HG03139 (cell line): ENCODE data around the gene SLC32A1.

Experiments used
- ATAC-seq: cut with Tn5 transposase; IDR thresholded peaks from one replicate; pipeline ENCODE4 v1.9.1; 2021; ENCODE audit not compliant: unreplicated experiment

Gene SLC32A1, protein sequence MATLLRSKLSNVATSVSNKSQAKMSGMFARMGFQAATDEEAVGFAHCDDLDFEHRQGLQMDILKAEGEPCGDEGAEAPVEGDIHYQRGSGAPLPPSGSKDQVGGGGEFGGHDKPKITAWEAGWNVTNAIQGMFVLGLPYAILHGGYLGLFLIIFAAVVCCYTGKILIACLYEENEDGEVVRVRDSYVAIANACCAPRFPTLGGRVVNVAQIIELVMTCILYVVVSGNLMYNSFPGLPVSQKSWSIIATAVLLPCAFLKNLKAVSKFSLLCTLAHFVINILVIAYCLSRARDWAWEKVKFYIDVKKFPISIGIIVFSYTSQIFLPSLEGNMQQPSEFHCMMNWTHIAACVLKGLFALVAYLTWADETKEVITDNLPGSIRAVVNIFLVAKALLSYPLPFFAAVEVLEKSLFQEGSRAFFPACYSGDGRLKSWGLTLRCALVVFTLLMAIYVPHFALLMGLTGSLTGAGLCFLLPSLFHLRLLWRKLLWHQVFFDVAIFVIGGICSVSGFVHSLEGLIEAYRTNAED

DNA sequence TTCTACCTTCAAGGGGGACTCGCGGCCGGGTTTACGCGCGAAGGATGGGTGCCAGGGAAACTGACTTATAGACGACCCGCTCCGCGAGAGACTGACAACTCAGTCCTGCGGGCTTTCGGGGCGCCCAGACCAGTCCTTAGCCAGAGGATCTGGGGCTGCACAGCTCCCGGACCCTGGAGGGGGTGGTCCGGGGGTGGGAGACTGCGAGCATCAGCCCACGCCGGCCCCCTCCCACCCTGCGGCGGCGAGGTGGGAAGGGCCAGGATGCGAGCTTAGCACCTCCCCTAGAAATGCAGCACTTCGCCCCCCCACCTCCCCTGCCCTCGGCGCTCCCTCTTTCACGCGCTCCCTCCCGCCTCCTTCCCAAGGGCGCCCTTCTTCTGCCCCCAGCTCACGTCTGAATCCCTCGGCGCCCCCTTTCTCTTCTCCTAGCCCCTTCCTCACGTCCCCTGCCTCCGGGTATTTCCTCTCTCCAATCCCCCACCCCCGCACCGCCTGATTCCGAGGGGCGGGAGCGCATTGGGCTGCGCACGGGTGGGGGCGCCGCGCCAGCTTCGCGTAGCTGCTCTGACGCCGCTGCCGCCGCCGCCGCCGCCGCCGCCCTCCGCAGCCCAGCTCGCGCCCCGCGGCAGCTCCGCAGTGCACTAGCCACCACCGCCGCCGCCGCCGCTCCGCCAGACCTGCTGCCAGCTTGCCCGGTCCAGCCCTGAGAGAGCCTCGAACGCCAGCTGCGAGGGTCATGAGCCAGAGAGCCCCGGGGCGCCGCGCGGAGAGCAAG is at the start of gene SLC32A1:
Gene SLC32A1, plus strand, starts transcription at position 639 of the 778 bp plus-strand sequence. CDS start 239 bp downstream, outside the sequence.
- ATAC-seq = no peak

DNA sequence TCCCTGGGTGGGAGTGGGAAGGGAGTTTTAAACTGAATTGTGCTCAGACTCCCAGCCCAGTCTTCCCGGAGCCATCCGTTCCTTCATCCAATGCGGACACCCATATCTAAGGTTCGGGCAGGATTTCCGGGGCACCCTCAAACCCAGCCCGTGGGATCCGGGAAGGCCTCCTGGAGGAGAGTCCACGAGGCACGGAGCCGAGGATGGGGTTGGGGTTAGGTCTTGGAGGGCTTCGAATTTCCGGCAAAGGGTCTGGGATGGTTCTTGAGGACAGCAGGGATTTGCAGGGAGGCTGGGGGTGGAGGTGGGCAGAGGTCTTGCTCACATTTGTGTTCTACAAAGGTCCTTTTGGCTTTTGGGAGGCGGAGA is 49.5 kb upstream of the SLC32A1 start:
- ATAC-seq = no peak

DNA sequence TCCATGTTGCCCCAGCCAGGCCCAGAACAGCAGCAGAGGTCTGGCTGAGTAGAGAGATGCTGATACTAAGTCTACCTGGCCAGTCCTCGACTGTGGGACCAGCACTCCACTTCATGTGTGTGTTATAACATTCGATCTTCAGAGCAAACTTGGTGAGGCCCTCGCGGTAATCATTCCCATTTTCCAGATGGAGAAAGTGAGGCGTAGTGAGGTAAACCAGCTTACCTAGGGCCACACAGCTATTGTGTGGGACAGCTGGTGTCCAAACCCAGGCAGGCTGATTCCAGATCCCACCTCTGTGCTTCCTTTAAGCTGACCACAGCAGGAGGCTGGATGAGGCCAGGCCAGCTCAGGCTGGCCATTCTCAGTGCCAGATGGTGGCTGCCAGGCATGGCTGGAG is 47.7 kb upstream of the SLC32A1 start:
- ATAC-seq = no peak

DNA sequence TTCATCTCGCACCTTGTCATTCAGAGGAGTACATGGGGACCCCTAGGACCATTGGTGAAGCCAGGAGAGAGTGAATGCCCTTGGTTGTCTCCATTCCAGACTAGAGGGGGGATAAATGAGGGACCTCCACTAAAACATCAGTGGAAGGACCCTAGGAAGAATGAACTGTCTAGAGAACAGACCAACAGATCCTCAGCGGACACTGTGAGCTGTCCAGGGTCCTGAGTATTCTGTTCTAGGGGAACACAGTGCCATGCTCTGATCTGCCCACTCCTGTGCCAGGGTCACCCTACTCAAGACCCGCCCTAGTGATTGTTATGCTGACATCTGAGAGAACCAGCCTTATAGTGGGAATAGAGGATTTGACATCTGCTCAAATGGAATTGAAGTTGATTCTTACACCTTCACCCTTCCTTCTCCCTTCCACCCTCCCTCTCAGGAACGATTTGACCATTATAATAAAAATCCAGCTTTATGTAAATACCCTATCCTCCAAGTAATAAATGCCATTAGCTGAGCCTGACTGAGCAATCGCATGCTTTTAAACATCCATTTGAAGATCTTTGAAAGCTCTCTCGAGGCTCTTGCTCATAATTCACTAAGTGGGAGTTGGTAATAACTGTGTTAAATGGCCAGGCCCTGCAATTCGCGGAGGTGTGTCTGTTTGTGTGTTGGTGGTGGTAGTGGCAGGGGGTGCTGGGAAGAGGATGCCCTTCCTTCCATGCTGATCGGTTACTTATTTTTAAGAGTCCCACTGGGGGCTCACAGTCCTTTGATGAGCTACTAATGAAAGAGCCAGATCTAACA is 43.6 kb upstream of the SLC32A1 start:
- no peak for ATAC-seq

DNA sequence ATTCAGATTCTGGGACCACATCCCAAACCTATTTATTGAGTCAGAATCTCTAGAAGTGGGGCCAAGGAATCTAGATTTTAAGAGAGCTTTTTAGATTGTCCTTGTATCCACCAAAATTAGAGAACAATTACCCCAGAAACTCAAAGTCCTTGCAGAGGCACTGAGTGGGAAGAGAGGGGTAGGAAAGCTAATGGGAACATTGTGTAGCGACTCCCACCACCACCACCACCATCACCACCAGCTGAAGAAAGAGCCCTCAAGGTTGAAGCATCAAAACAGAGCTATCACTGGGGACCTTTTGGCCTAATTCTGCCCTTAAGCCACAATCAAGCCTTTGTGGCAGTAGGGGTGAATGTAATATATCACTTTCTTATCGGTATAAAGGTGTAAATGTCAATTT is 39.0 kb upstream of the SLC32A1 start:
- ATAC-seq = no peak

DNA sequence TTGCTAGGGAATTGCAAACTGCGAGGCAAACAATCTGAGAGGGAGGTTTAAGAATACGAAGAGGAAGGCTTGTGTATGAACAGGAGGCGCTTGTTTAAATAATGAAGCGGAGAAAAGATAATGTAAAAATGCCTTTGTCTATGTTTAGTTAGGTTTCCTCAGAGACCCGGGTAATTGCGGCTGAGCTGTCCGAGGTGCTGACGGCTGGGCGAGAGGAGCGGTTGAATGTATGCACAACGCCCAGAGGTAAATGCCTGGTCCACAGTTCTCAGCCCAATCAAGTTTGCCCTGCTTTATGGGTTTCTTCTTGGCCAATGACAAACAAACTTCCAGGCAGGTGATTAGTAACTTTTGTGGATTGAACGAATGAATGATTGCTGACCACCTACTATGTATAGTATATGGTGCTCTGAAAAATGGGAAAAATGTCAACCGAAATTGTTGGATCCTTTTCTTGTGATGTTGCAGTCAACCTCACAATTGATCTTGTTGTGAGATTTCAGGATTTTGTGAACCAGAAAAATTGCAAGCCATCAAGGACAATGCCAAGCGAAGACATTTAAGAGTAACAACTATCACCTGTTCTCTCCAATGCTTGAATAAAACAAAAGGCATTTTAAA is 38.3 kb upstream of the SLC32A1 start:
- ATAC-seq = no peak

DNA sequence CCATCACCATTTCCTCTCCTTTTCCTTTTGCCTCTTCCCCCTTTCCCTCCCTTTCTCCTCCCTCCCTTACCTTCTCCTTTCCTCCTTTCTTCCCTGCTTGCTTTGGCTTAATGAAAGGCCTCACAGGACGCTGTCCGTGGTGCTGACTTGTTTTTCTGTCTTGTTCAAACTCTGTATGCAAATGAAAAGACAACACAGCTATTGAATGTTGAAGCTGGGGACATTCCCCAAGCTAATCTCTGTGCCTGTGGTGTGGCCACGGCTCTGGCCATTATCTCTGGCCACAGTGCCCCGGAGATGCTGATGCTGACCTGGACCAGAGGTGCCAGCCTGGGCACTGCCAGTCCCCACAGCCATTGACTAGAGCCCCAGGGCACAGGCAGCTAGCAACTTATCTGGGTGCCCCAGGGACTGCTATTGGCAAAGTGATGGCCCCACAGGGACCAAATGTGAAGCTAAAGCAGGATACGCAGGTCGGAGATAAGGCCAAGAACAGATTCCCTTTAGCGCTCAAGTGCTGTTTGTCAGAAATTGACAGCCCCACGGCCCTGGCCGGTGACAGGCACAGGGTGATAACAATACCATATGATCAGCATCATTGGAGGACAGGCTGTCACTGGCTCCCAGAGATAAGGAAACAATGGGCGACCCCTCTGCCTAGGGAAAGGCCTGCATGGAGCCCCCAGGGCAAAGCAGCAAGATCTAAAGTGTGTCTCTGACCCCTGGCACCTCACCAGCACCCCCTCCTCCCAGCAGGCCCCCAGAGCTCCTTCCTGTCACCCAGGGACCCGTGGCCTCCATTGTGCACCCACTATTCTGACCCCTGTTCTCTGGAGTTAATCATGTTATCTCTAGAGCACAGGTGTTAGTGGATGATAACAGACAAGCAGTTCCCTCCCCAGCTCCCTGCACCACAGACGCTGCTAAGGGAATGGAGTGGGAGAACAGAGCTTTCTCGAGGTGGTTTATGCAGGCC is 31.6 kb upstream of the SLC32A1 start:
- no peak for ATAC-seq

DNA sequence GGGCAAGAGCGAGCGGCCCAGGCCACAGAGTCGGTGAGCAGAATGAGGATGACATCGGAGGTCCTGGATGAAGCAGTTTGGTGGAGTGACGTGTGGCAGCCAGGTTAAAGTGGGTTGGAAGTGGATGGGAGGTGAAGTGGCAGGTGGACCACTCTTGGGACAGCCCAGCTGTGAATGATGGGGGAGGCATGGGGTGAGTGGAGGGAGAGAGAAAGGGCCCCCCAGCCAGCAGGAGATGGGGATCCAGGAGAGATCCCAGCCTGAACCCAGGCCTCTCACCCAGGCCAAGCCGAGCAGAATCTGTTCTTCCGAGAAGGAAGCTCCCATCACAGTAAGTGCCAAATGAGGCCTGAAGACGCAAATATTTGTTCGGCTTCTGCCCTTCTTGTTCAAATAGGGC is 27.0 kb upstream of the SLC32A1 start:
- no peak for ATAC-seq

DNA sequence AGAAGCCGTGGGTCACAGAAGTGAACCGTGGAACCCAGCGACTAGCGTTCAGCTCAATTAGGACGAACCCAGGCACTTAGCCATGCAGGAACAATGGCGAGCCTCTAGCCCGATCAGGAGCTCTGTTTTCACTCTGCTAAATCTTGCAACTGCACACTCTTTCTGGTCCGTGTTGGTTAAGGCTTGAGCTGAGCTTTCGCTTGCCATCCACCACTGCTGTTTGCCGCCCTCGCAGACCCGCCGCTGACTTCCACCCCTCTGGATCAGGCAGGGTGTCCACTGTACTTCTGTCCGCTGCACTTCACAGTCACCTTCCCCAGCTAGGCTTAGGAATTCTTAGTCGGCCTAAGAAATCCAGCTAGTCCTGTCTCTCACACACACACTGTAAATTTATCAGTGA is 25.7 kb upstream of the SLC32A1 start:
- ATAC-seq = no peak

DNA sequence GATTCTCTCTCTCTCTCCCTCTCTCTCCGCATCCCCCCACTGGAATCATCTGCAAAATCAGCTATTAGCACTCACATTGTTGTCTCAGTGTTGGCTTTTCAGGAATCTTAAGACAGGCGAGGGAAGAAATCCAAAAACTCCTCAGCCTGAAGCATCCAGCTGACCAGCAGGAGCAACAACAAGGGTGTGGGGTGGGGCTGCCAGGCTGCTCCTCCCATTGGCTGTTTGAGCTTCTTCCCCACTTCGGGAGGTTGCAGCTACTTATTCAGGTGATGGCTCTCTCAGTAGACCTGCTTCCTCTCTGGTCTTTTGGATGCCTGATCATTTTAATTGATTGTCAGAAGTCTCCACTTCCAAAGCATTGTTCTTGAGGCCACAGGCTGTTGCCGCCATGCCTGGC is 24.1 kb upstream of the SLC32A1 start:
- ATAC-seq = no peak

DNA sequence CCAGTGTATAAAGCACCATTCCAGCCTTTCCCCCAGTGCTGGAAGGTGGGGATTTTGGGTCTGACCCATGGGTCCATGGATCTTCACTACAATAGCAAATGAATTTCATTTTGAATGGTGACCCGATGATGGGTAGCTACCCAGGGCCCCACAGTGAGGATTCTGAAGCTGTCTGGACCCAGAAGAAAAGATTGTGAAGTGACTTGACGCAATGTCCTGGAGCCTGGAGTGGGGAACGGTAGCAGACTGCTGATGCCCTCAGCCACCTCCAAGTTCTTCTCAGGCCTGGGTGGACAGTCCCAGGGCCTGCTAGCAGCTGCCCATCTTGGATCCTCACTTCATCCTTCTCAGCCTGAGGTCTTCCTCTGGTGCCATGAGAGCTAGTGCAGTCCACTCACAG is 23.4 kb upstream of the SLC32A1 start:
- no peak for ATAC-seq

DNA sequence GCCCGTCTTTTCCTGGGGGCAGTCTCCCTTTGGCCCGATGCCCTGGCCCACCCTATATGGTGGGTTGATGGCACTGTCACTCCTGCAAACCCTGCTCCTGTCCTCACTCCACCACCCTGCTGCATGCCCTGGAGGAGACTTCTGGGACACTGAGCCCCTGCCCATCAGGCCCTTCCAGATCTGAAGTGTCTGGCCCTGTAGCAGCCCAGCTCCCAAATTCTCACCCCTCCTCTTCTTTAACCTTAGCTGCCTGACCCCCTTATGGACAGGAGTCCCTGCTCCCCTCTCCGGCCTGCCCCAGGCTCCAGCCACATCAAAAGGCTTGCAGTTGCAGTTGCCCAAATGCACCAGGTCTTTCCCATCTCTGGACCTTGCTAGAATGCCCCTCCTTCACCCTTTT is 20.8 kb upstream of the SLC32A1 start:
- ATAC-seq = no peak

DNA sequence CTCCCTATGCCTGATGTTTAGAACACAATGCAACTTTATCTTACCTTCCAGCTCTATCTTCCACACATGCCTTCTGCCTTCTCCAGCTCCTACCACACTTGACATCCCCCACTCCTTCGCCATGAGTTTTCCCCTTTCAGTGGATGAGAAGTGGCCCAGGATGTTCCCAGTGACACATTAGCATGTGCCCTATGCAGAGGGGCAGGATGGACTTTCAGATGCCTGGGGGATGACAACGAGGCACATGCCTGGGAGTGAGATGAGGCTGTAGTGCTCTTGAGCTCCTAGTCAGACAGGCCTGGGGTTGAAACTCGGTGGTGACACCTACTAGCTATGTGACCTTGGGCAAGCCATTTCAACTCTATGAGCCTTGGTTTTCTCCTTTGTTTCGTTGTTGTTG is 20.1 kb upstream of the SLC32A1 start:
- no peak for ATAC-seq

DNA sequence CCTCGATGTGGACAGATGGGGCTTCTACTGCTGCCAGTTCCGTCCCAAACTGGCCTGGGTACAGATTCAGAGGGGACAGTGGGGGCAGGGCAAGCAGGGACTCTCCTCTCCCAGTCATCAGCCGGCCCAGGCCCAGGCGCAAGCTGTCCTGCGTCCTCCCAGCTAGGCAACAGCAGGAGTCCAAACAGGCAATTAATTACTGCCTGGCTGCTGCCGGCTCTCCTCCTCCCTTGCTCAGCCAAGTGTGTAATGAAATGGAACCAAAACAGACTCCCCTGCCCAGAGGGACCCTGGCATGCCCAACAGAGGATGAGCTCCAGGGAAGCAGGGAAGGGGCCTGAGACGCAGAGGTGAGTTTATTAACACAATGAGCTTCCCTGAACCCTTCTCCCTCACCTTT is 17.8 kb upstream of the SLC32A1 start:
- no peak for ATAC-seq

DNA sequence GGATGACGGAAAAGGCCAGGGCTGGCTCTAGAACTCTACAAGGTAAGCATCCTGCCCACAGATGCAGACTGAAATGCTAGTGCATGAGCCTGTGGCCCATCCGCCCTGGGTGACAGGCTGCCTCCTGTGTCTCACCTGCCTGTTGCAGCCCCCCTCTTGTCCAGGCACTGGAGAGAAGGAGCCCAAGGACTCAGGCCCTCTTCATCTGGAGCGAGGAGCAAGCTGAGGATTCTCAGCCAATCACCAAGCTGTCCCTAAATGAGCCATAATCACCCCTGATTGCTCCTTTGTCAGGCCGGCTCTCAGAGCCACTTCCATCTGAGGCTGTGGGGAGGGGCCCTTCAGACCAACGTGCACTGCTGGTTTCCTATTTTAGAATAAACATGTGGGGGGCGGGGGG is 10.0 kb upstream of the SLC32A1 start:
- ATAC-seq = no peak

DNA sequence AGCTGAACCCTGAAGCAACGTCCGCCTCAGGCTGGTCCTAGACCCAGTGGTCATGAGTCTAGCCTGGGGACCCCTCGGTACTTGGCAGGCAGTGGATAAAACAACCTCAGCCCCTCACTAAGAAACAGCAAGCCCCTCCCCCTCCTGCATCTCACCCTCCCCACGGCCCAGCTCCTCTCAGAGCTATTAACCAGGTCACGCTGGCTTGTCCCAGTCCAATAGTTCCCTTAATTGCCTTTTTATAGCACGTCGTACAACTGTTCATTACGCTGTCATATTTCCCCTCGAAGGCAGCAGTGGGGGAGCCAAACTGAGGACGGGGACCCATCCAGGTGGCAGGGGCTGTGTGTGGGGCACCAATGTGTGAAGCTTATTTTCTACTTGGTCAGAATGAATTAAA is 8.6 kb upstream of the SLC32A1 start:
- no peak for ATAC-seq

DNA sequence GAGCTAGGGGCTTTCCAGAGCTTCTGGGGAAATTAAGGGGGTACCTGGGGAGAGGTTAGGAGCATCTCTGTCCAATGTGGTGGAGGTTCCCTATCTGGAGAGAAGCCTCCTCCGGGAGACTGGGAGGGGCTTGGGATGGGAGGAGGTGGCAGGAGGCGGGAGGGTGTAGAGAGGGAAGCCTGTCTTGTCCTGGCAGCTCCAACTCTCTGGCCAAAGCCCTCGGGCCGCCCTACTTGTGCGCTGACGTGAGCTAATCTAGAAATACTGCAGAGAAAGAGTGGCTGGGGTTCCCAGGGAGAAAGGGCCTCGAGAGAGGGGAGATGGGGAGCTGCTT is 1.6 kb upstream of the SLC32A1 start:
- no peak for ATAC-seq

DNA sequence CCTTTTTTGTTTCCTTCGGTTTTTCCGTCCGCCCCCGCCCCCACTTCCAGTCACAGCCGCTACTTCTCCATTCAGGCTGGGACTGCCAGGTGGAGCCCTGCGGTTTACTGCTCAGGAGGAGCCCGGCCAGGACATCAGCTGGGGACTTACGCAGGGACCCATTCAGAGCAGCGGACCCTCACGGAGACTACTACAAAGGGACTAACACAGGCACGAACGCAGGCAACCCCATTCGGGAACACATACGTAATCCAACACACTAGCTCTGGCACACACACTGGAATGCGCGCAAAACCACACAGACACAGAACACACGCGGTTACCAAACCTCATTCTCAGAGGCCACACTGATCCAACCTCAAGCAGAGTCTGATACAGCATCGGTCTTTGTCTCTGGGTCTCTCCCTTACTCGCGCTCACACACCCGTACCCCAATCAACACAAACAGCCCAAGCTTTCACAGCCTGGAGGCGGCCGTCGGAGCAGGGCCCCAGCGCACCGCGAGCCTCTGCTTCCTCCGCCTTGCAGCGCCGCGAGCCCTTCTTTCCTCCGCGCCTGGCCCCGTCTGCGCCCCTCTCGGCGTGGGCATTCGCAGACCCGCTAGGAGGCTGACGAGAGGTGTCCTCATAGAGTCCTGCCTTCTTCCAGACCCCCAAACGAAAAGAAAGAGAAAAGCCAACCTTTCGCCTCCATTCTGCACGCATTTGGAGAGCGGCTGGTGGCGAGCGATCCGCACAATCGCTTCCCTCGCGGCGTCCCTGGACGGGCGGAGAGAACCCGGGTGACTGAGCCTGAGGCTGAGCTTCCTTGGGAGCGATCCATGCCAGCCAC is 1.1 kb upstream of the SLC32A1 start:
- ATAC-seq = no peak

DNA sequence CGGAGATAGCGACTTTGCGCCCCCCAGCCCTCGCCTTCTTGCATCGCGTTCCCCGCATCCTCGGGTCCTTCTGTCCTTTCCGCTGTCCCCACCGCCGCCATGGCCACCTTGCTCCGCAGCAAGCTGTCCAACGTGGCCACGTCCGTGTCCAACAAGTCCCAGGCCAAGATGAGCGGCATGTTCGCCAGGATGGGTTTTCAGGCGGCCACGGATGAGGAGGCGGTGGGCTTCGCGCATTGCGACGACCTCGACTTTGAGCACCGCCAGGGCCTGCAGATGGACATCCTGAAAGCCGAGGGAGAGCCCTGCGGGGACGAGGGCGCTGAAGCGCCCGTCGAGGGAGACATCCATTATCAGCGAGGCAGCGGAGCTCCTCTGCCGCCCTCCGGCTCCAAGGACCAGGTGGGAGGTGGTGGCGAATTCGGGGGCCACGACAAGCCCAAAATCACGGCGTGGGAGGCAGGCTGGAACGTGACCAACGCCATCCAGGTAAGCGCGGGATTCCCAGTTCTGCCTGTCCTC is 401 bp downstream of the SLC32A1 start:
- ATAC-seq = no peak
